ENCODE measurements around the gene CBARP.

CBARP gene

GRCh38 chr19:1235625-1236538, 1.9 kb downstream of the CBARP start:
- Histone ChIP-seq H3K27ac (ENCODE audit: low read length) (no peak overlapping the region), H4K20me1 (ENCODE audit: insufficient read depth, low read length) (no peaks in the 10 kb centered on the region), H2AFZ (ENCODE audit: low read depth, low read length) (no peak overlapping the region), H3K79me2 (ENCODE audit: low read length) (no peaks in the 10 kb centered on the region), H3K27me3 (ENCODE audit: low read depth, low read length) (no peaks in the 10 kb centered on the region), H3K9me3 (ENCODE audit: insufficient read depth, low read length) (no peaks in the 10 kb centered on the region), H3K9ac (ENCODE audit: low read length) (no peak overlapping the region), H3K4me1 (ENCODE audit: low read length) (peaks cover 33% of the 10 kb centered on the region), H3K36me3 (replicated peaks; ENCODE audit: low read depth, low read length) (no peaks in the 10 kb centered on the region), H3K4me2 (ENCODE audit: low read length) (no peak overlapping the region), H3K4me3 (ENCODE audit: low read length) (no peak overlapping the region)
- TF ChIP-seq EZH2phosphoT487 (IDR thresholded peaks at IDR 0.05; ENCODE audit: low read depth) (no peak), CTCF (IDR thresholded peaks at IDR 0.05; ENCODE audit: low read depth, low read length) (no peak)

GRCh38 chr19:1234955-1235380, 2.8 kb downstream of the CBARP start:
- no peak for TF ChIP-seq EZH2phosphoT487 (IDR thresholded peaks at IDR 0.05; ENCODE audit: low read depth)
- no peak for TF ChIP-seq CTCF (IDR thresholded peaks at IDR 0.05; ENCODE audit: low read depth, low read length)
- no peaks in the 10 kb centered on the region for H4K20me1 ChIP-seq (ENCODE audit: insufficient read depth, low read length)

GRCh38 chr19:1234051-1234954, 3.5 kb downstream of the CBARP start:
- H3K9ac ChIP-seq (ENCODE audit: low read length) = no peak overlapping the region
- no peaks in the 10 kb centered on the region for H3K36me3 ChIP-seq (replicated peaks; ENCODE audit: low read depth, low read length)
- H3K27ac ChIP-seq (ENCODE audit: low read length) = no peak overlapping the region
- TF ChIP-seq CTCF (IDR thresholded peaks at IDR 0.05; ENCODE audit: low read depth, low read length) = no peak
- TF ChIP-seq EZH2phosphoT487 (IDR thresholded peaks at IDR 0.05; ENCODE audit: low read depth) = no peak
- no peaks in the 10 kb centered on the region for H3K27me3 ChIP-seq (ENCODE audit: low read depth, low read length)
- H3K4me3 ChIP-seq (ENCODE audit: low read length) = no peak overlapping the region
- H3K9me3 ChIP-seq (ENCODE audit: insufficient read depth, low read length) = no peaks in the 10 kb centered on the region
- H3K4me1 ChIP-seq (ENCODE audit: low read length) = peaks cover 28% of the 10 kb centered on the region
- H2AFZ ChIP-seq (ENCODE audit: low read depth, low read length) = no peak overlapping the region
- H3K4me2 ChIP-seq (ENCODE audit: low read length) = no peak overlapping the region
- H3K79me2 ChIP-seq (ENCODE audit: low read length) = no peaks in the 10 kb centered on the region
- H4K20me1 ChIP-seq (ENCODE audit: insufficient read depth, low read length) = no peaks in the 10 kb centered on the region

More at GRCh38 chr19:1234955-1235380, 2.8 kb downstream of the CBARP start:
- peaks cover 34% of the 10 kb centered on the region for H3K4me1 ChIP-seq (ENCODE audit: low read length)
- H3K9ac ChIP-seq (ENCODE audit: low read length) = no peak overlapping the region
- no peak overlapping the region for H2AFZ ChIP-seq (ENCODE audit: low read depth, low read length)
- H3K9me3 ChIP-seq (ENCODE audit: insufficient read depth, low read length) = no peaks in the 10 kb centered on the region
- no peak overlapping the region for H3K27ac ChIP-seq (ENCODE audit: low read length)
- H3K36me3 ChIP-seq (replicated peaks; ENCODE audit: low read depth, low read length) = no peaks in the 10 kb centered on the region
- H3K27me3 ChIP-seq (ENCODE audit: low read depth, low read length) = no peaks in the 10 kb centered on the region
- H3K79me2 ChIP-seq (ENCODE audit: low read length) = no peaks in the 10 kb centered on the region
- no peak overlapping the region for H3K4me2 ChIP-seq (ENCODE audit: low read length)
- H3K4me3 ChIP-seq (ENCODE audit: low read length) = no peak overlapping the region
